ENCODE data around the gene GYPC.

GYPC gene

DNA sequence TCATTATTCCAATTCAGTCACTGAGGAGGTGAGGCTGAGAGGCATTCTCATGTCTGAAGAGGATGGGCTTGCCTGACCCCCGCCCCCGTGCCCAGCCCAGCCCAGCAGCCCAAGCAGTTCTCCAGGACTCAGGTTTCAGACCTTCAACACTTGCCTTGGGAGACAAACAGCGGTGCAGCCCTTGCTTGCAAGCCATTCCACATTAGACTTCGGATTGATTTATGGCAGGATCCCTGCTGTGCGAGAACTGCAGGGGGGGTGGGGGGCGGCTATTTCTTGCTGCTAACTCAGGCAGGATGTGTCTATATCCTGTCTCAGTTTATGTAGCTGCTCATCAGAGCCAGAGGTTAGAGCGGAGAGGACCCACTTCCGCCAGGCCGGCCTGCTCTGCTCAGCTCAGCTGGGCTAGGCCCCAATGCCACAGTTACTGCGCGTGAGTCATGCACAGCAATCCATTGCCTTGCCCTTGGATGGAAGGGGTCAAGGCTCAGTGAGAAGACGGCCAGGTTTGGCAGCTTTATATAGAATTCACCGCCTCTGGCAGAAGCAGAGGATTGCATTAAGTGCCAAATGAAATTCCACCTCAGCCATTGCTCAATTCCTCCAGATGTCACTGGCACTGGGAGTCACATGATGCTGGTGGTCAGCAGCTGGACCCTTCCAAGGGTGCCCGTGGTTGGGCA lies 1.8 kb downstream of the GYPC start:
- H3K4me3 ChIP-seq (ENCODE audit: low read depth, low read length) = peak overlapping the region; percentile 83
- TF ChIP-seq, protein P1, sequence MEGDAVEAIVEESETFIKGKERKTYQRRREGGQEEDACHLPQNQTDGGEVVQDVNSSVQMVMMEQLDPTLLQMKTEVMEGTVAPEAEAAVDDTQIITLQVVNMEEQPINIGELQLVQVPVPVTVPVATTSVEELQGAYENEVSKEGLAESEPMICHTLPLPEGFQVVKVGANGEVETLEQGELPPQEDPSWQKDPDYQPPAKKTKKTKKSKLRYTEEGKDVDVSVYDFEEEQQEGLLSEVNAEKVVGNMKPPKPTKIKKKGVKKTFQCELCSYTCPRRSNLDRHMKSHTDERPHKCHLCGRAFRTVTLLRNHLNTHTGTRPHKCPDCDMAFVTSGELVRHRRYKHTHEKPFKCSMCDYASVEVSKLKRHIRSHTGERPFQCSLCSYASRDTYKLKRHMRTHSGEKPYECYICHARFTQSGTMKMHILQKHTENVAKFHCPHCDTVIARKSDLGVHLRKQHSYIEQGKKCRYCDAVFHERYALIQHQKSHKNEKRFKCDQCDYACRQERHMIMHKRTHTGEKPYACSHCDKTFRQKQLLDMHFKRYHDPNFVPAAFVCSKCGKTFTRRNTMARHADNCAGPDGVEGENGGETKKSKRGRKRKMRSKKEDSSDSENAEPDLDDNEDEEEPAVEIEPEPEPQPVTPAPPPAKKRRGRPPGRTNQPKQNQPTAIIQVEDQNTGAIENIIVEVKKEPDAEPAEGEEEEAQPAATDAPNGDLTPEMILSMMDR (IDR thresholded peaks at IDR 0.05; ENCODE audit: low read depth, low read length) = no peak

DNA sequence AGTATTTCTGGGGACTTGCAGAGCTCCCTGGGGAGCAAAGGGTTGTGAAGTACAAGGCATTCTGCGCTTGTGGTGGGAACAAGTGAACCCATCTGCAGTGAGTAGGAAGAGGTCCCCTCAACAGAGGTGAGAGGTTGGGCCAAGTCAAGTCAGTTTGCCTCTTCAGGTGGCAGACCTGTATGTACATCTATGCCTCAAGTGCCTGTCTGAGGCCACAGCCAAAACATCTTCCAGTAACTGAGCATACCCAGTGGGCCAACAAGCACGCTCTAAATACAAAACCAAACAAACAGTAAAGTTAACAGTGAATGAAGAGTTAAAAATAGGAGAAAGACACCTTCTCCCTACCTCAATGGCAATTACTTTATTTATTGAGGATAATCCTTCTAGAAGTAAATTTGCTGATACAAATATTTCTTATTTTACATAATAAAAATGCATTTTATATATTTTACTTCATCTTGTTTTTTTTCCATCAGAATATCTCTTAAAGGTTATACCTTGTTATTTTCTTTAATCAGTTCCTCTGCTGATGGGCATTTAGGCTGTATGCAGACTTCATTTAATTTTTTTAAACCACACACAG lies 2.5 kb downstream of the GYPC start:
- peak overlapping the region; percentile 39 for H3K4me3 ChIP-seq (ENCODE audit: low read depth, low read length)
- TF ChIP-seq, protein P1 (IDR thresholded peaks at IDR 0.05; ENCODE audit: low read depth, low read length) = no peak

DNA sequence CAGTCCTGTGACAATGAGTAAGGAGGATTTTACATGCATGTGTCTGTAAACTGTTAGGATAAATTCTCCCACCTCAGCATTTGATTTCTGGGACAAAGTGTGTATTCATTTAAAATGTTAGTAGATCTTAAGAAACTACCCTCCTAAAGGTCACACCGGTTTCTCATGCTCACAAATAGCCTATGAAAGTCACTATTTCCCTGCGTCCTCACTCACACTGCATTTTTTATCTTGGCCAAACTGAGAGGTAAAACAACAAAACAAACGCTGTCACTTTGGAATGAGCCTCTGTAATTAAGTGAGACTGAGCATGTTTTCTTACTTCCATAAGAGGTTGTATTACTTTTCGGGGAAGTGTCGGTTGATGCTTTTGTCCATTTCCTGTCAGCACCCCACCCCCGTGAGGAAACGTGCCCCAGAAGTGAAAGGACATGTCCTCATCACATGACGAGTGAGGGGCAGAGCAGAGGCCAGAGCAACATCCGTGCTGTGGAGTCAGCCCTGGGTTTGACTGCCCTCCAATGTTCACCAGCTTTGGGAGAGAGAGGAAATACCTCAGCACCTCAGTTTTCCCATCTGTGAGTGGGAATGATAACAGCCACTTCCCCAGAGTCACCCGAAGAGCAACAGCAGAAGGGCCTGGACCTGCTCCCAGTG lies 3.1 kb downstream of the GYPC start:
- TF ChIP-seq, protein P1 (IDR thresholded peaks at IDR 0.05; ENCODE audit: low read depth, low read length) = no peak
- peak overlapping the region; percentile 0; the same call in 1 of the 2 replicates for H3K4me3 ChIP-seq (ENCODE audit: low read depth, low read length)

DNA sequence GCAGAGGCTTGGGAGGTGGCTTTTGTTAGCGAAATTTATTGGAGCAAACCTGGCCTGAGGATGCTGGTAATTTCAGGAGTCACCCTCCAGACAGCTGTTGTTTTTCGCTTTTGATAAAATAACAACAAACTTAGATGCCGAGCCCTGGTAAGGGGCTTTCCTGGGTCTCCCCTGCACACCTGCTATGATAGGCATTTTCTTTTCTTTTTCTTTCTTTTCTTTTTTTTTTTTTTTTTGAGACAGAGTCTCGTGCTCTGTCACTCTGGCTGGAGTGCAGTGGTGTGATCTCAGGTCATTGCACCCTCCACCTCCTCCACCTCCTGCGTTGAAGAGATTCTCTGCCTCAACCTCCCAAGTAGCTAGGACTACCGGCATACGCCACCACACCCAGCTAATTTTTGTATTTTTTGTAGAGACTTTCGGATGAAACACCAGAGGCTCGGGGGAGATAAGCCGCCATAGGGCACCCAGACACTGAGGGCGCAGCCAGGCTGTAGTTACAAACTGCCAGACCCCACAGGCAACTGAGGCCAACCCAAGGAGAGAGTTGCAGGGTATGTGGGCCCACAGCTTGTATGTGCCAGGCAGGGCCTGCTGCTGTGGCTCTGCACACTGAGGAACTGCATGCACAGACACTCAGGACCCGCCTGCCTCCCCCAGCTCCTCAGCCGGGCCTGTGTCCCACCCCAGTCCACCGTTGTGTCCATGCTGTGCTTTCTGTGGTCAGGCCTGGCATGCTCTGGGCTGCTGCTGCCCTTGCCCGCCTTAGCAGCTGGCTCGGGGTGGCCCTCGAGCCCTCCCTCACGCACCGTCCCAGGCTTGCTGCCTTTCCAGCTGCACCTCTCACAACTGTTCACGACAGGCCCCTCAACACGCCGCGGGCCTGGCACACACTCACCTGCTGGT lies 3.9 kb downstream of the GYPC start:
- TF ChIP-seq, protein P1 (IDR thresholded peaks at IDR 0.05; ENCODE audit: low read depth, low read length) = no peak
- H3K4me3 ChIP-seq (ENCODE audit: low read depth, low read length) = peak overlapping the region; percentile 0; the same call in 1 of the 2 replicates

DNA sequence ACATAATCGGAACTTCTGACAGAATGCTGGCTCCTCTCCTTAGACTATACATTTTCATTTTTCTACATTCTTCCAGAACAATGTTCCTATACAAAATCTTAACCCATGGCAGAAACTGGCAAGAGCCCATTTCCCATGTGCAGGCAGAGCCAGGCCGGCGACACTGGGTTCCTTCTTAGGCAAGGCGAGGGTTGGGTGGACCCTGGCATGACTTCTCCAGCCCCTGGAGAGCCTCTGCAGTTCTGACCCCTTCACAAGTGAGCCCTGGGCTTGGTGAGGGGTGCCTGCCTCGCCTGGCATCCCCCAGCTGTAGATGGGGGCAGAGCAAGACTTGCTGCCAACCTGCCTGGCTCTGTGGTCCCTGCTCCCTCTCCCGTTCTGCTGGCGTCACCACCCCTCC lies 5.0 kb downstream of the GYPC start:
- TF ChIP-seq, protein P1 (IDR thresholded peaks at IDR 0.05; ENCODE audit: low read depth, low read length) = no peak
- no peak overlapping the region for H3K4me3 ChIP-seq (ENCODE audit: low read depth, low read length)

DNA sequence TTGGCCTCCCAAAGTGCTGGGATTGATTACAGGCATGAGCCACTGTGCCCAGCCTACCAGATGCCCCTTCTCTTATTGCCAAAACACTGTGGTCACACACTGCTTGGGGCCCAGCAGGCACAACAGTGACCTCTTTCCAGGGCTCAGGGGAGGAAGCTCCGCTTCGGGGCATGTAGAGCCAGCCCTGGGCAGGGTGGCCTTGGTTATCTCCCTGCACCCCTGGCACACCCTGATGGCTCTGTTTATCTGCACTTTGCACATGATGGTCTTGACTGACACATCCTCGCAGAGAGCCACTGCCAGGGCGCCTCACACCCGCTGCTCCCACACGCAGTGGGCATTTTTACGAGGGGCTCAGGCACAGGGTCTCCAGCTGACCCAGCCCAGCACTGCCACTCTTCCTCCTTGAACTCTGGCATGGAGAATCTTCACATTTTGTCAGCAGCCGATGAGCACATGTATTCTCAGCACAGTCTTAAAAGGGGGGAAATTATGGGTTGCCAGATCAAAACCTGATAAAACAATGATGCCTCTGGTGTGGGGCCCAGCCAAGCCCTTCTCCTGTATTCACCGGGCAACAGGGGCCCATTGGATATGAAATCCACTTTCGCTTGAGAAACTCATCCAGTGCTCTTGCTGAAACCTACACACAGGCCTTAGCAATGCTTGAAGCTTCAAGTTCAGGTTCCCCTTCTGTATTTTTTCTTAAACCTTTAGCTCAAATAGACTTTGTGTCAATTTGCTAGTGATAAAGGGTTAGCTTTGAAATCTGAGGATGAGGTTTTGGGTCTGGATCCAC lies 5.9 kb downstream of the GYPC start:
- no peak overlapping the region for H3K4me3 ChIP-seq (ENCODE audit: low read depth, low read length)
- TF ChIP-seq, protein P1 (IDR thresholded peaks at IDR 0.05; ENCODE audit: low read depth, low read length) = no peak

Data from WI38 (cell line).